ENCODE results near the gene RPS4Y1. TPM values are rescaled to one million over a fixed set of nuclear protein-coding genes. Genes with fewer than 3 reads are reported as not detected.

RPS4Y1 gene
- 127 TPM in 1 of 2 replicates, not detected in the other for total RNA-seq

GRCh38 chrY:2841471-2841893, at the start of gene RPS4Y1:
Gene RPS4Y1, plus strand, starts transcription at chrY:2841602. Its CDS starts 23 bp downstream, at chrY:2841625.

Small RNA genes within 50 kb of the gene (small RNA-seq; reads per million reads assigned to genes)
- not detected for gene TOMM22P2 (ENCODE audit: low replicate concordance)

Other genes starting within 250 kb of the RPS4Y1 start
- gene SRY, start 53.9 kb upstream of the RPS4Y1 start, total RNA-seq: not detected in 2 replicates
- 14.5 TPM in 1 of 2 replicates, not detected in the other for gene ZFY, start 93.8 kb downstream of the RPS4Y1 start, total RNA-seq

Data from placental pericyte (primary cell).